NCI-H460 (cell line): ENCODE measurements around the gene MBNL2. TPM values are rescaled to one million over a fixed set of nuclear protein-coding genes. Genes with fewer than 3 reads are reported as not detected.
"Not testable (repeated sequence)": the region's sequence is repeated elsewhere in the genome, so short reads cannot be mapped to it uniquely, and the experiment has no call there.

Experiments used
- DNase-seq: peaks from one replicate; pipeline ENCODE4 v3.0.0-alpha.2; 2016; ENCODE audit warnings: low read depth; ENCODE audit errors: extremely low read depth
- total RNA-seq: library from RNA; depleted of rRNA; stranded (reverse); fragments of >200 nt; shearing (Covaris generic); gene quantifications from 2 replicates; pipeline ENCODE4 v1.2.3, GENCODE V29; 2014

The MBNL2 gene
- total RNA-seq, 1 experiment from 2014 or later, result 48.9 TPM

DNA sequence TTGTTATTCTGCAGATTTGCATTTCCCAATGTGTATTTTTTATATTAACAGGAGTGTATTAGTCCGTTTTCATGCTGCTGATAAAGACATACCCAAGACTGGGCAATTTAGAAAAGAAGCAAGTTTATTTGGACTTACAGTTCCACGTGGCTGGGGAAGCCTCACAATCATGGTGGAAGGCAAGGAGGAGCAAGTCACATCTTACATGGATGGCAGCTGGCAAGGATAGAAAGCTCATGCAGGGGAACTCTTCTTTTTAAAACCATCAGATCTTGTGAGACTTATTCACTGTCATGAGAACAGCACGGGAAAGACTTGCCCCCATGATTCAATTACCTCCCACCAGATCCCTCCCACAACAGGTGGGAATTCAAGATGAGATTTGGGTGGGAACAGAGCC is 14.9 kb upstream of the MBNL2 start:
- not testable (repeated sequence) for DNase-seq

DNA sequence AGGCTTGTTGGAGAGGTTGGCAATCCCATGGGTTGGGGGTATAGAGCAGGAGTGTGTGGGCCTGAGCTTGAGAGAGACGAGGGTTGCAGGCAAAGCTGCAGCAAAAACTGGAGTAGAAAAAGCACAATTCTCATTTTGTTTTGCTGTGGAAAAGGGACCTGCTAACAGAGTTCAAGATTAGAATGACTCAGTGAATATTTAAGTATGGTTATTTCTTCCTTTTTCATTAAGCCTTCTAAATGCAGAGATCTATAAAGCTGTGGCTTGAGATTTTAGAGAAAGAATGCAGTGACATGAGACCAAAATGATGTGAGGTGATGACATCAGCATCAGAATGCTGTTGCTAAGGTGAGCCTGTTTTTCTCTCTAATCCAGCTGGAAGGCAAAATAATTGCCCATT is 10.8 kb upstream of the MBNL2 start:
- no peak for DNase-seq

DNA sequence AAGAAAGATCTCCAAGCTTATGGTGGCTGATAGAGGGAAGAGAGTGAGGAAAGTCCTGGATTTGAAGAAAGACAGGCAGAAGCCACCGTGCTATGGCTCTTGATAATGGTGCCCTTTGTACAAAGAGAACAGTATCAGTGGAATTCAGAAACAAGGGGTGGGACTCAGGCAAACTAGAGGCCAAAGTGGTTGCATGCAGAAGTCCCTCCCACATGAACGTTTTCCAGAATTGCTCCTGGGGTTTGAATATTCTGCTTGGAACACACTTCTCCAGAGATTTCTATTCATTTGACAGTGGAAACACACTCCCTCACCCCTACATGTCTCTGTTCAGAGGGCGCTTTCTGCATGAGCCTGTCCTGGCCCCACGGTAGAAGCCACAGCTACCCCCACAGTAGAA is 10.1 kb upstream of the MBNL2 start:
- no peak for DNase-seq

DNA sequence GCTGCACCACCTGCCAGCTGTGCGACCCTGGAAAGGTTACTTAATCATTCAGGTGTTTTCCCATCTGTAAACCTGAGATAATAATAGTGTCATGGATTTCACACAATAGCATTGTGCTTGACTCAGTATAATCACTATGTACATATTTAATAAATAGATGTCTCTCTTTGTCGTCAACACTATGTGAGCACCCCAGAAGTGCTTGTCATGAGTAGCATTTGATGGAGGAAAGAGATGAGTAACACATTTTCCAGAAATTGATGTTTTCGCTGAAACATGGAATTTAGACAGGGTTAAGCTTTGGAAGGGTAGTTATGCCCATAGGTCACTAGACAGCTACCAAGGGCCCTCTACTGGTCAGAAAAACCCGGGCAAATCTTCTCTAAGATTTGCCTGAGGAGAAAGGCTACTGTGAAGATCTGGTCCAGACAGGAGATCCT is 9.5 kb upstream of the MBNL2 start:
- DNase-seq, result peak; percentile 28

DNA sequence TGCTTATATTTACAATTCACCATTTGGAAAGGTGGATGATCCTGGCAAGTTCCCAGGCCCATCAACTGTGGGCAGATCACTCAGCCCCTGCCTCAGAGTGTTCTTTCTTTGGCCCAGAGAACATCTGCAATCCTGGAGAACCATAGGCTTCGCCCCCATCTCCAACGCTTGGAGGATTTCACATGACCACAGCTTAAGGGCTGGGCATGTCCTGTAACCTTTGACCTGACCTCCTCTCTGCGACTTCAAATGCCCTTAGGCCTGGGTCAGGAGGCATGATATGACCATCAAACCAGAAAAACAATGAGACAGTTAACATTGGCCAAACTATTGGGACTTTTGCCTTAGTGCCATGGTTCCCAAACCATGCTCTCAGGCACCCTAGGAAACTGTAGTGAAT is 7.2 kb upstream of the MBNL2 start:
- DNase-seq, result no peak

DNA sequence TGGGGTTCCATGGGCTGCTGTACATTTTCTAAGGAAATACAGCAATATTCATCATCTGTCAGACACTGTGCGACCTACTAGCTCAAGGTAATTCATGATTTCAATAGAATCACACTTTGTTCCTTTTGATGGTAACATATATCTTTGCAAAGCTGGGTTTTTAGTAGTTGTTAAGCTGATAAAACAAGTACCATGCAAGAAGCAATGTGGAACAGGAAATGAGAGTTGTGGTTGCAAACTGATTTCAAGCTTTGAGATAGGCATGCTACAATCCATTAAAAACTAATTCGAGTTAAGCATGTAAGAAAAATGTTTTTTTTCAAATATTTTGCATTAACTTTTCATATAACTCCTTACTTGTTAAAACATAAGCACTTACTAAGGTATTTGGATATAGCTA is 6.8 kb upstream of the MBNL2 start:
- DNase-seq, result no peak

DNA sequence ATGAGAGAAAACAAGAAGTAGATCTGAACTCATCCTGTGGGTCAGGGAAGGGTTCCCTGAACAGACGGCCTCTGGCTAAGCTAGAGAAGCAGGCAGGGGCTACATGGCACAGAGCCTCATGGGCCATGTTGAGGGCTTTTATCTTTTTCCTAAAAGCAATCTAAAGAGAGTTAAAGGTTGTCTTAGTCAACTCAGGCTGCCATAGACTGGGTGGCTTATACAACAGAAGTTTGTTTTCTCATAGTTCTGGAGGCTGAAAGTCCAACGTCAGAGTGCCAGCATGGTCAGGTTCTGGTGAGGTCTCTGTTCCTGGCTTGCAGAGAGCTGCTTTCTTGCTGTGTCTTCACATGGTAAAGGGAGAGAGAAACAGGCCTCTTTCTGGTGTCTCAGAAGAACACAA is 2.9 kb upstream of the MBNL2 start:
- DNase-seq, result no peak

DNA sequence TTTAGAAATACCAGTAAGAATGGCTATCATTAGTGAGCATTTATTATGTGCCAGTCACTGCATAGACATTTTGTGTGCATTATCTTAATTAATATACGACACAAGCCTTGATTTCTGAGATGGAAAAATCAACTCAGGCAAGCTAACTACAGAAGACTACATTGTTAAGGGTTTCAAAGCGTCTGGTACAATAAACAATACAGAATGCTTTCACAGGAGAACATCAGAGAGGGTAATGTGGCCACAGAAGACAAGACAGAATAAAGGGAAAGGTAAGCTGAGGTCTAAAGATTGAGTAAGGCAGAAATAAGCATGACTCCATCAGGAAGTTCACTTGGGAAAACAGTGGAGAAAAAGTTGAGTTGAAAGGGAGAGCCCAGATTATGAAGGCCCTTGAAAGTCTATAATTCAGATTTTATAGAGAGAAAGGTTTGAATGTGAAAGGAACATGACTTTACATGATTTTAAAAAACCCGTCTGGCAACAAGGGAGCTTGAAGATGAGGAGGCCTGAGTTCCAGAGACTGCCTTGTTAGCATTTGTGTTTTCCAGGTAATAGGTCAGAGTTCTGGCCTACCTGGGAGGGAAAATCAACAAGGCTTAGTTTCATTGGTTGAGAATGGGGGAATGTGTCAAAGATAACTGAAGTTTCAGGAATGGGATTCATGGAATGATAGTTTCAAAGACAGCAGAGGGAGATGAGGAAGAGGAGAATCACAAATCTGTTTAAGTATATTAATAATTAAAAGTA is 1.8 kb upstream of the MBNL2 start:
- no peak for DNase-seq

DNA sequence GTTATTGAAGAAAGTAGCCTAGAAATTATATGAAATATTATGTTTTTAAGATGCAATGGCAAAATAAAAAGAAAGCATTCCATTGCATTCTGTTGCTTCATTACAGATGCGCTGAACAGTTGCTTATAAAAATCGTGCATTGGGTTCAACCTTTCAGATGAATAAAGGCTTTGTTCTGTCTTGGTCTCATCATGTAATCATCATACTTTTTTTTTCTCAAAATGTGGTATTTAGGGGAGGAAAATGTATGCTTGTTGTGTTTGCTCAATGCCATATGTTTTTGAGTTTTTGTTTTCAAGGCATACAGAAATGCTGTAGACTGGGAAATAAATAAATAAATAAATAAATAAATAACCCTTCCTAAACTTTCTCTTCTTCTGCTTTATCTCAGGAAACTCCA is 1.1 kb upstream of the MBNL2 start:
- DNase-seq, result no peak

DNA sequence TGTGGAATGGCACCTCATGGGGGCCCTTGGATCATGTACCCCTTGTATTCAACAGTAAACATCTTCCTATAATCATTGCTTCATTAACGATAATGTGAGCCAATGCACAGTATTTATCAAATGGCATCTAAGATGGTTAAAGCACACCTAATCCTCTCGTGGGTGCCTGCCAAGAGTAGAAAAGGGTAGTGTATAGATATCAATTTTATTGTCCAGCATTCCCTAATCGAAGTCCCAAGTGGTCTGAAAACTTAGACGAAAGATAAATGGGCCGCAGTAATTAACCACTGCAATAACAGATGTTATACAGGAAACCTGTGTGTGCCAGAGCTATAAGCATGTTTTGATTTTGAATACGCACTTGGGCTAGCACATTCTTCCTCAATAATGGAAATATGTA is 667 bp upstream of the MBNL2 start:
- DNase-seq, result no peak

DNA sequence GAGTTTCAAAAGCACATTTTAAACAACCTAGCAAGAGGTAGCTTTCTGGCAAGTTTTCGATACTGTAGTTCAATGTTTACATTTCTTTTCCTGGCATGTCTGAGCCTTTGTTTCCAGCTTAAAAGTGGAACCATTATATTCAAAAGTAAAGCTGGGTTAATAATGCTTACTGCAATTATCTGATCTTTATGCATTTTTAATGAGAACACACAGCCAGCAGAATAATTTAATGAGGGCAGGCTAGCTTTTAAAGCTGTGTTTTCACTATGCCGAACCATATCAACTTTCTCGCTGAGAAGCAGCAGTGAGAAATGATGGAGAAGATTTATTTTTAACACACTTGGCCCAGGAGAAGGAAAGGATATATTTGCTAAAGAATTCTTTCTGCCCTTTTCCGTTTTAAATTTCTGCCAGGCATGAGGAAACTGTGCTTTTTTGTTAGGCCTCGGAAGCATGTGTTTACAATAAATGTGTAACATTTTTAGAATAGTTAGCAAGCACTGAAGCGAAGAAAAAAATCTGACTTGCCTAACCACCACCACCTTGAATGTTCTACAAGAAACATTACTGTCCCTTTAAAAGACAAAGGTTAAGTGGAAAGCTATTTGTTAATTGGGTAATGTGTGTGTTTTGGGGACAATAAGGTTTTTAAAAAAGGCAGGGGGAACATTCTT is 1.0 kb downstream of the MBNL2 start:
- DNase-seq, result peak; percentile 2

DNA sequence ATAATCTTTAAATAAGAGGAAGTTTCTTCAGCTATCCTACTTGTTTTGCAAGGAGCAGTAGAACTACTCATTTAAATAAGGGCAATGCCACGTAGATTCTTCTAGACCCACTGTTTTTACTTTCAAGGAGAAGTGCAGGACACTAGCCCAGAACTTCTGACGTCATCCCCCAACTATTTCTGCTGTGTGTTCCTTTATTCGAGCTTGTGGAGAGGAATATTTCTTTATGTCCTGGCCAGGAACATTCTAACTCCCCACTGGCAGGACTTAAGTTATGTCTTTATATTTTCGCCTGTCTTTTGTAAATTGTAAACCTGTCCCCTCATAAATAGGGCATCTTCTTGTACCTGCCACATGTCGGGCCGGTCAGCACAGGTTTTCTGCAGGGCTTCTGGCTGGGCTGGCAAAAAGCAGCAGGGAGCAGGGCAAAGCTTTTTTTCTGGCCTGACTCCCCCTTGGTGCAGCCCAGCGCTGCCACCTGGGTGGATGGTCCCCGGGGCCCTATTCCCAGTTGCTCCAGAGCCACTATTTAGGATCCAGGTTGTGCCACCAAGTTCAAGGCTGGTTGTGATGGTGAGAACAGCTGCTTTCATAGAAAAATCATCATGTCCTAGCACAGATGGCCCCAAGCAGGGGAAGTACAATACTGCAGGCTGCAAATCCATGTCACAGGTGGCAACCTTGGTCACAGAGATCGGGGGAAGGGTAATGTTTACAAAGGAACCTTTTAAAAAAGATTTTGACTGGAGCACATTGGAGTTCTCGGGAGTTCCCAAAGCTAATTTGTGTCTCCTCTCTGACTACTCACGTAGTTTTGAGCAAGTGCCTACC is 1.8 kb downstream of the MBNL2 start:
- peak; percentile 43 for DNase-seq

DNA sequence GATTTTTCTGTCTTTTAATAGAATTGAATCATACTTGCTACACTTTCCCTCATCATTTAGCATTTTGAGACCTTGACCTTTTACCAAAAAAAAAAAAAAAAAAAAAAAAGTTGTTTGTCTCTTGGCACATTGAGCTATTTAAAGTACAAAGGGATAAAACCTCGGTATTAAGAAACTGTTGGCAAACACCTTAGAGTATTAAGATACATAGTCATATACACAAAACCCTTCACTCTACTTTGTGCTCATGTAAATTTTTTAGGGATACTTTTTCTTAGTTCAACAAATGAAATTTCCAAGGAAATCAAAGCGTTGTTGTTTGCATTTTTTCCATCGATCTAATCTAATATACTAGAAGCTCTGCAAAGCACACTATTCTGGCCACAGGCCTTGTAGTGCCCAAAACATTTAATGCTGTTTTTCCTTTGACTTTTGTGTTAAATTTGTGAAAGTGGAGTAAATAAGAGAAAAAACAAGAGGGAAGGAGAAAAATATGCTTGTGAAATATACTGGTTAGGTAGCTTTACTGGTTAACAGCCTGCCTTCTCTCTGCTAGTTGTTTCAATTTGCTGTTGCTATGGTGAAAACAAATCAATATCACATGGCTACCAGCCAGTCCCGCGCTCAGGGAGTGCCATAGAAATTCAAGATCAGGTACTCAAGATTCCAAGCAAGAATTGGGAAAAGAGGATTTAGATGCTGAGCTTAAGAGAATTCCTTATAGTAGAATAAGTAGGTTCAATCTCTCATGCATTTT is 2.6 kb downstream of the MBNL2 start:
- no peak for DNase-seq

DNA sequence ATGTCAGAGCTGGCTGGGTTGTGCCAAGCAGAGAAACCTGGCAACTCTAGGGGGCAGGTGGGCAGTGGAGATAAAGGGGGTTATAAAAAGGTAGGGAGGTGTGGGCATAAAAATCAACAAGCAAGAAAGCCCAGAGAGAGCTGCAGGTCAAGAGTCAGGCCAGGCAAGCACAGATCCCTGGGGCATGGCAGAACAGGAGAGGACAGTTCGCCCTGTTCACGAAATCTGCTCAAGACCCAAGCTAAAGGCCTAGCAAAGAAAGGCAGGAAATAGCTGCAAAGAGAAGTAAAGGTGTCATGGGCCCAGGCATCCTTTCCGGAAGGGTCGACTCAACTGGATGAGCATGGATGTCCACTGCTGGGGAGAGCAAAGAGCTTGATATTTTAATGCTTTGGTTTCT is 3.4 kb downstream of the MBNL2 start:
- DNase-seq, result no peak

DNA sequence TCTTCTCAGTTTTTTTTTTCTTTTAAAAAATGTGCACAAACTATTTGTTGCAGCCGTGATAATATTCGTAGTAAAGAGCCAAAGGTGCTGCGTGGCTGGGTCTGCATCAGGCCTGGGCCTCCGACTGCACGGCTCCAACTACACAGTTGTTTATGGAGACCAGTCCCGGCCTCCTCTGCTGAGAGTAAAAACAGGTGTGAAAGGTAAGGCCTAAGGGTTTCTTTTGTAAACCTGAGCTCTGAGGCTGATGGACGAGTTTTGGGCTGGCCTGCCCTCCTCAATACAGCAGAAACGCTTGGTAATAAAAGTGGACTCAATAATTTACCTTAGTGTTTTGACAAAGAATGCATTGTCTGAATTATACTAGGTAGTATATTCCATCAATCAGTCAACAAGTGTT is 3.9 kb downstream of the MBNL2 start:
- DNase-seq, result no peak

DNA sequence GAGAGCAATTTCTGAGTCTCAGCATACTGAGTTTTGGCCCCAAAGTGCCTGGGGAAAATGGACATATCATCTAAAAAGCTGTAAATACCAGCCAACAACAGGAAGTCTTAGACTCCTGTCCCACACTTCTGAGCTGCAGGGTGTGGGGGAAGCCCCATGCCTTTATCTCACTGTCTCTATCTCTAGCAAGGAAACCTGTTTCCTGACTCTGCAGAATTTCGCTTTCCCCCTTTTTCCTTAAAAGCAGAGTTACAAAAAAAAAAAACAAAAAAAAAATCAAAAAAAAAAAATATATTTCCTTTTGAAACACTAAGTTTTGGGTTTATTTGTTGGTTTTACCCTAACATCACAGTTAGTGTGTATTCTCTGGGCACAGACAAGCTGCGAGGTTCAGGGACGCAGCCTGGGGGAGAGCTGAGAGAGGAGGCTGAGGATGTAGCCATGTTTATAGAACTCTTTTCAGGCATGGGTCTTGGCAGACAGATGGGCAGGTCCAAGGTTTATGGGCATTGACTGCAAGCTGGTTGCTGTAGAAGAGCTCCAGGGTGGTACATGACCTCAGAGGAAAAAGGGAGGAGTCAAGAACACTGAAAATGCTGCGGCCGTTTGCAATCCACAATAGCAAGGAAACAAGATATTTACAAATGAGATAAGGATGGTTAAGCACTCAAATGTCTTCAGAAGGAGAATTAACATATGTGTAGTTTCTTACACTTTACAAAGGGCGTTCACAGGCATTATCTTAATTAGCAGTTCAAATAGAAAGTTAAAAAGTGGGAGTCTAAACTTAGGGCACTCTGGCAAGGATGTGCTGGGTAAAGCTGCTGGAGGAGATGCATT is 4.9 kb downstream of the MBNL2 start:
- DNase-seq, result no peak

DNA sequence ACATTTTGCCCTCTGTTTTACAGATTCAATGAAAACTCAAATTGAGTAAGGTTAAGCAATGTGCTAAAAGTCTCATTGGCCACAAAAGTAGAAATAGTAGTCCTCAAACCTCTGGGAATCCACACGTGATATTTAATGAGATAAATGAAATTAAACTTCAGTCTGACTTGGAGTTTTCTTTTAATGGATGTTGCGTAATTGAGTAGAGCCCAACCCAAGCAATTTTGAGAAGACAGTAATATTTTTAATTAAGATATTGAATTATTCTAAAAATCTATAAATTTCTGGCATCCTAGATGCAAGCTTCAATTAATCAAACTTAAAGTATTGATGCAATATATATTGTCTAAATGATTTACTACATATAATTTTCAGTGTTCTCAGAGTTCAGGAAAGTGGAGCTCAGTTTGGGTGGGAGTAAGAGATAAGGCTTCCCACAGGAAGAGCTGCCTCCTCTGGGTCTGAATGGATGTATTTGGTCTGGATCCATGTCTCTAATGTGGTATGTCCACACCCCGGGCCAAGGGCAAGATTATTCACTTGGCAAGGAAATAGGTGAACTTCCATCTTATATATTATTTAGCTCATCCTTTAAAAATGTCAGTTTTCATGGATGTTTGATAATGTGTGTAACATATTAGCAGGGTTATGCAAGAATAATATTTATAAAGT is 6.9 kb downstream of the MBNL2 start:
- DNase-seq, result no peak

DNA sequence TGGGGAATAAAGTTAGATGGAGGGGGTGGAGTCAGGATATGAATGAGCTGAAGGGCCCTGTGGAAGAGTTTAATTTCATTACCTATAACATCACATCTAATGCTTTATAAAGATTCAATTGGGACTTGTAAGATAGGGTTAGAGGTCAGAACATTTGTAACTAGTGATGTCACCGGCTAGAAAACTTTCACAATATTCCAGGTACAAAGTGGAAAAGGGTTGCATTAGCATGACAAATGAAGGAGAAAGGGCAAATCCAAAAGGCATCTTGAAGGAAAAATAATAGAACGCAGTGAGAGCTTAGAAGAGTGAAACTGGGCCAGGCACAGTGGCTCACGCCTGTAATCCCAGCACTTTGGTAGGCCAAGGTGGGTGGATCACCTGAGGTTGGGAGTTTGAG is 7.6 kb downstream of the MBNL2 start:
- no peak for DNase-seq

DNA sequence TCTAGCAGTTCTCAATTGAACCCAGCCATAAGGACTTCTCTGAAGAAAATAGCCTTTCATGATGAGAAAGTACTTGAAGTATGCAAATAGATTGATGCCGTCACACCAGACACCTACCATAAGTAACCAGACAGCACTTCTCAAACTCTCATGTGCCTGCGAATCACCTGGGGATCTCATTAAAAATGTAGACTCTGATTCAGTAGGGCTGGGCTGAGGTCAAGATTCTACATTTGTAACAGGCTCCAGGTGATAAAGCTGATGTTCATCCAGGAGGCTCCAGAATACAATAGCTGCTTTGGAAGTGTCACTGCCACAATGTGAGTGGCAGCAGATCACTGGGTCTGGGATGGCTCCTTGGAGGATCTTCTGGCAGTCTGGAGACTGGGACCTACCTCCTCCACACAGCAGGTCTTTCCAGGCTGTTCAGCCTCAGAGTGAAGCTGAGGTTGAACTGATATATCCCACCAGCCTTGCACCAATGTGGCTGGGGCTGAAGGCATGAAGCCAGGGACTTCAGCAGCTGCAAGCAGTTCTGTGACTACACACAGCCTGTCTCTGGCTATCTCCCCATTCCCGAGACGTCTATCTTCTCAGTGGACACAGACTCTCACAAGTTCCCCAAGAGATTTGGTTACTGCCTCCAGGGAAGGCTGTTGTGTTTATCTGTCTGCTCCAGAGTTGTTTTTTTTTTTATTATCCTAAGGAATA is 9.1 kb downstream of the MBNL2 start:
- DNase-seq, result no peak
